ENCODE results near the gene BIRC5. TPM values are rescaled to one million over a fixed set of nuclear protein-coding genes. Genes with fewer than 3 reads are reported as not detected.

BIRC5 gene
- total and polyA plus RNA-seq, 3 experiments from 2014 or later: 0.69 to 65.1 (median 61.0) TPM

Other genes with a start within 250 kb of the BIRC5 start
- gene TMC6, start 85.5 kb upstream of the BIRC5 start, total RNA-seq: 100 to 1,000 TPM; 150 TPM
- 296 TPM for gene TMC6, start 85.5 kb upstream of the BIRC5 start, polyA plus RNA-seq
- 100 to 1,000 TPM; 117 to 126 TPM for gene TMC8, start 83.5 kb upstream of the BIRC5 start, total RNA-seq
- 139 TPM for gene TMC8, start 83.5 kb upstream of the BIRC5 start, polyA plus RNA-seq
- not detected for gene C17orf99, start 67.9 kb upstream of the BIRC5 start, total RNA-seq
- not detected for gene C17orf99, start 67.9 kb upstream of the BIRC5 start, polyA plus RNA-seq
- 100 to 1,000 TPM; 186 to 200 TPM for gene SYNGR2, start 45.7 kb upstream of the BIRC5 start, total RNA-seq
- 140 TPM for gene SYNGR2, start 45.7 kb upstream of the BIRC5 start, polyA plus RNA-seq
- 10 to 100 TPM; 84.4 to 86.2 TPM for gene TK1, start 27.2 kb upstream of the BIRC5 start, total RNA-seq
- 2.2 TPM for gene TK1, start 27.2 kb upstream of the BIRC5 start, polyA plus RNA-seq
- 10 to 100 TPM; 24.7 to 30.2 TPM for gene AFMID, start 26.9 kb upstream of the BIRC5 start, total RNA-seq
- gene AFMID, start 26.9 kb upstream of the BIRC5 start, polyA plus RNA-seq: 1.4 TPM
- gene TMEM235, start 17.4 kb downstream of the BIRC5 start, total RNA-seq: not detected
- not detected for gene TMEM235, start 17.4 kb downstream of the BIRC5 start, polyA plus RNA-seq
- gene SOCS3, start 145.8 kb downstream of the BIRC5 start, total RNA-seq: 10 to 100 TPM; 26.9 to 27.4 TPM
- 38.9 TPM for gene SOCS3, start 145.8 kb downstream of the BIRC5 start, polyA plus RNA-seq
- 10 to 100 TPM; 48.2 to 51.5 TPM for gene PGS1, start 164.4 kb downstream of the BIRC5 start, total RNA-seq
- gene PGS1, start 164.4 kb downstream of the BIRC5 start, polyA plus RNA-seq: 31.5 TPM